H1 (cell line): ENCODE measurements around the gene C19orf38. TPM values are rescaled to one million over a fixed set of nuclear protein-coding genes. Genes with fewer than 3 reads are reported as not detected.

ENCODE experiments used
- CTCF ChIA-PET: fragments of 300-600 bp; sonication (Branson Sonifier 250); formaldehyde crosslinking; loops from one replicate; lab custom pipeline; 2021; ENCODE audit not compliant: partially characterized antibody; lab: Charles Lee
- POLR2A ChIA-PET: fragments of 300-600 bp; sonication (Branson Sonifier 250); formaldehyde crosslinking; loops from one replicate; lab custom pipeline; 2021; ENCODE audit warnings: inconsistent platforms; ENCODE audit not compliant: partially characterized antibody; lab: Charles Lee
- DNase-seq, 2 experiments: peaks; one replicate each; pipeline versions ENCODE4 v3.0.0 to v3.0.0-alpha.2; 2010 to 2022; ENCODE audit warnings: low spot score in 2 of 2, low read depth in 1 of 2, mixed read lengths in 1 of 2
- FAIRE-seq: peaks from 2 replicates; lab custom pipeline; 2011; peaks lifted over from hg19 to GRCh38; lab: Jason Lieb, UNC
- H2AFZ ChIP-seq: 2 replicates; pipeline ENCODE4 v1.8.1; 2012; ENCODE audit warnings: low read length, inconsistent platforms
- H2AK5ac ChIP-seq: 2 replicates; pipeline ENCODE4 v1.6.1; 2013; ENCODE audit warnings: low read depth, low read length
- H2BK120ac ChIP-seq: replicated peaks from 2 replicates; pipeline ENCODE3; 2013; ENCODE audit warnings: low read depth, low read length, inconsistent platforms
- H2BK12ac ChIP-seq: 2 replicates; pipeline ENCODE4 v1.6.1; 2013; ENCODE audit warnings: low read depth, low read length
- H2BK15ac ChIP-seq: 2 replicates; pipeline ENCODE4 v1.6.1; 2013; ENCODE audit warnings: low read length
- H2BK20ac ChIP-seq: 2 replicates; pipeline ENCODE4 v1.6.1; 2013; ENCODE audit warnings: low read length
- H2BK5ac ChIP-seq: 2 replicates; pipeline ENCODE4 v1.6.1; 2013; ENCODE audit warnings: low read depth, low read length
- H3K14ac ChIP-seq: 2 replicates; pipeline ENCODE4 v1.6.1; 2013; ENCODE audit warnings: inconsistent platforms; ENCODE audit not compliant: insufficient read length
- H3K18ac ChIP-seq: 2 replicates; pipeline ENCODE4 v1.6.1; 2013; ENCODE audit warnings: low read length; ENCODE audit errors: extremely low read depth
- H3K23ac ChIP-seq: 2 replicates; pipeline ENCODE4 v1.6.1; 2013; ENCODE audit warnings: inconsistent platforms; ENCODE audit not compliant: insufficient read length
- H3K23me2 ChIP-seq: 2 replicates; pipeline ENCODE4 v1.6.1; 2013; ENCODE audit warnings: low read depth, low read length
- H3K27ac ChIP-seq: 2 replicates; pipeline ENCODE4 v1.6.1; 2011; ENCODE audit warnings: low read depth, low read length, inconsistent platforms
- H3K27me3 ChIP-seq, 4 experiments: replicated peaks in 1 of 4; 1 replicate in 1 of 4; 2 replicates in 3 of 4; pipeline versions ENCODE4 v1.6.1 to v1.8.1; 2011 to 2013; ENCODE audit warnings: low read length in 3 of 4, mild to moderate bottlenecking in 3 of 4, inconsistent platforms in 2 of 4, mixed read lengths in 2 of 4, moderate library complexity in 1 of 4; ENCODE audit not compliant: control insufficient read depth in 3 of 4, insufficient read depth in 3 of 4; ENCODE audit errors: extremely low read depth in 1 of 4
- H3K36me3 ChIP-seq, 4 experiments: 2 replicates each; pipeline versions ENCODE4 v1.6.1 to v1.8.1; 2011 to 2013; ENCODE audit warnings: mild to moderate bottlenecking in 4 of 4, low read length in 3 of 4, moderate library complexity in 2 of 4, control low read depth in 1 of 4, inconsistent platforms in 1 of 4; ENCODE audit not compliant: insufficient read depth in 4 of 4, control insufficient read depth in 2 of 4
- H3K4ac ChIP-seq: replicated peaks from 2 replicates; pipeline ENCODE3; 2013; ENCODE audit warnings: low read length, low read depth, mixed read lengths, inconsistent platforms; ENCODE audit not compliant: insufficient read length
- H3K4me1 ChIP-seq, 4 experiments: replicated peaks in 1 of 4; 1 replicate in 1 of 4; 2 replicates in 3 of 4; pipeline versions ENCODE4 v1.6.1 to v1.8.1; 2011 to 2013; ENCODE audit warnings: low read length in 3 of 4, inconsistent platforms in 2 of 4, mixed read lengths in 1 of 4; ENCODE audit not compliant: insufficient read depth in 4 of 4, control insufficient read depth in 3 of 4
- H3K4me2 ChIP-seq, 2 experiments: 2 replicates each; pipeline versions ENCODE4 v1.6.1 to v1.8.1; 2011 to 2013; ENCODE audit warnings: low read depth in 2 of 2, low read length in 2 of 2, control low read depth in 1 of 2, inconsistent platforms in 1 of 2, mild to moderate bottlenecking in 1 of 2; ENCODE audit not compliant: insufficient read depth in 1 of 2
- H3K4me3 ChIP-seq, 4 experiments: fragments of 200-600, 300-600 bp in 1 of 4; sonication (generic), shearing (Covaris generic), sonication (Bioruptor Twin) in 1 of 4; 2 replicates each; pipeline versions ENCODE4 v1.5.1 to v1.8.1; 2011 to 2016; ENCODE audit warnings: low read length in 4 of 4, low read depth in 3 of 4, control low read depth in 2 of 4, inconsistent platforms in 2 of 4, mild to moderate bottlenecking in 2 of 4, mixed read lengths in 1 of 4, moderate library complexity in 1 of 4; ENCODE audit not compliant: insufficient read depth in 2 of 4; ENCODE audit errors: extremely low read depth in 1 of 4
- H3K56ac ChIP-seq: replicated peaks from 2 replicates; pipeline ENCODE3; 2013; ENCODE audit warnings: low read depth, mild to moderate bottlenecking, mixed read lengths, low read length, inconsistent platforms; ENCODE audit not compliant: insufficient read length
- H3K79me1 ChIP-seq: 2 replicates; pipeline ENCODE4 v1.6.1; 2013; ENCODE audit warnings: low read depth, low read length, control low read depth
- H3K79me2 ChIP-seq, 2 experiments: 2 replicates each; pipeline versions ENCODE4 v1.6.1 to v1.8.1; 2012 to 2013; ENCODE audit warnings: low read length in 2 of 2, mild to moderate bottlenecking in 2 of 2, inconsistent platforms in 1 of 2; ENCODE audit not compliant: insufficient read depth in 2 of 2, control insufficient read depth in 1 of 2
- H3K9ac ChIP-seq, 4 experiments: replicated peaks in 1 of 4; 1 replicate in 1 of 4; 2 replicates in 3 of 4; pipeline versions ENCODE4 v1.6.1 to v1.8.1; 2011 to 2013; ENCODE audit warnings: low read depth in 3 of 4, low read length in 3 of 4, control low read depth in 2 of 4, mild to moderate bottlenecking in 2 of 4, moderate library complexity in 2 of 4, inconsistent platforms in 1 of 4; ENCODE audit errors: extremely low read depth in 1 of 4
- H3K9me3 ChIP-seq, 2 experiments: 2 replicates each; pipeline versions ENCODE4 v1.6.1 to v1.8.1; 2012 to 2013; ENCODE audit warnings: mild to moderate bottlenecking in 2 of 2, moderate library complexity in 2 of 2, control low read depth in 1 of 2, inconsistent platforms in 1 of 2, low read depth in 1 of 2, low read length in 1 of 2, mixed read lengths in 1 of 2; ENCODE audit not compliant: insufficient read depth in 2 of 2
- H4K20me1 ChIP-seq, 2 experiments: replicated peaks in 1 of 2; 2 replicates each; pipeline versions ENCODE3 to v1.8.1; 2011 to 2013; ENCODE audit warnings: inconsistent platforms in 2 of 2, low read length in 2 of 2, mild to moderate bottlenecking in 1 of 2; ENCODE audit not compliant: insufficient read depth in 2 of 2, control insufficient read depth in 1 of 2
- H4K5ac ChIP-seq: 2 replicates; pipeline ENCODE4 v1.6.1; 2013; ENCODE audit warnings: low read length, low read depth, mixed read lengths, inconsistent platforms; ENCODE audit not compliant: insufficient read length
- H4K8ac ChIP-seq: 2 replicates; pipeline ENCODE4 v1.8.0; 2013; ENCODE audit warnings: mild to moderate bottlenecking, moderate library complexity, low read length, inconsistent platforms; ENCODE audit not compliant: insufficient read depth; ENCODE audit errors: extremely low read depth
- H4K91ac ChIP-seq: replicated peaks from 2 replicates; pipeline ENCODE3; 2013; ENCODE audit warnings: low read length, mixed read lengths, inconsistent platforms; ENCODE audit not compliant: insufficient read length
- BACH1 ChIP-seq: IDR thresholded peaks from 2 replicates; pipeline ENCODE4 v1.6.1; 2012; ENCODE audit warnings: low read length, improper control_type of control experiment
- BCL11A ChIP-seq, 2 experiments: IDR thresholded peaks; one replicate each; pipeline ENCODE4 v1.6.1; 2011; ENCODE audit warnings: low read depth in 2 of 2, low read length in 2 of 2, mild to moderate bottlenecking in 2 of 2
- JUN ChIP-seq: IDR thresholded peaks from 2 replicates; pipeline ENCODE4 v1.6.1; 2011; ENCODE audit warnings: low read depth, mild to moderate bottlenecking, improper control_type of control experiment, low read length
- JUND ChIP-seq: IDR thresholded peaks from 2 replicates; pipeline ENCODE4 v1.6.1; 2011; ENCODE audit warnings: mild to moderate bottlenecking, improper control_type of control experiment, low read length
- KDM1A ChIP-seq: fragments of 200-600, 300-600 bp; sonication (generic); IDR thresholded peaks from 2 replicates; pipeline ENCODE4 v1.7.1; 2016; ENCODE audit warnings: mild to moderate bottlenecking, low read length, borderline replicate concordance
- SIRT6 ChIP-seq: IDR thresholded peaks from one replicate; pipeline ENCODE4 v1.7.1; 2012; ENCODE audit warnings: low read length, inconsistent platforms
- WGBS, 2 experiments: shearing (Covaris generic) in 1 of 2; methylation state at CpG; one replicate each; pipeline versions ENCODE4 v1.1.6 to v1.1.7; 2013 to 2015; ENCODE audit warnings: low lambda C conversion rate in 2 of 2, mixed read lengths in 2 of 2, inconsistent platforms in 1 of 2, low coverage in 1 of 2, missing lambda C conversion rate in 1 of 2; ENCODE audit not compliant: insufficient replicate concordance in 2 of 2, insufficient coverage in 1 of 2, insufficient read length in 1 of 2; ENCODE audit errors: extremely low coverage in 1 of 2, missing lambda C conversion rate in 1 of 2; 5-methylcytosine and 5-hydroxymethylcytosine counted together
- polyA plus RNA-seq, 7 experiments: library from polyadenylated mRNA; depleted of rRNA in 3 of 7; stranded (reverse) in 5 of 7; unstranded in 2 of 7; fragments of >200 nt in 5 of 7; fragments of 200-250 nt in 2 of 7; gene quantifications; 1 replicate in 5 of 7; 2 replicates in 1 of 7; 4 replicates in 1 of 7; pipeline versions ENCODE4 v1.2.1 to v1.2.3, GENCODE V29; 2011 to 2013; ENCODE audit warnings: missing spikeins in 2 of 7, mixed read lengths in 2 of 7
- total RNA-seq: library from RNA; stranded (reverse); fragmentation: NEBNext Ultra II Directional; extraction: Animal tissue kit (Norgen Biotek cat#: 25700); gene quantifications from 2 replicates; pipeline ENCODE4 v1.2.1, GENCODE V29; 2021
- TF ChIP-seq, protein P1 (sequence below), 3 experiments: IDR thresholded peaks; 1 replicate in 2 of 3; 2 replicates in 1 of 3; pipeline versions ENCODE4 v1.5.1 to v1.6.1; 2011; ENCODE audit warnings: low read length in 3 of 3, mild to moderate bottlenecking in 3 of 3, inconsistent platforms in 2 of 3, low read depth in 1 of 3, moderate library complexity in 1 of 3; ENCODE audit not compliant: insufficient read depth in 1 of 3; ENCODE audit errors: control extremely low read depth in 1 of 3

C19orf38 gene
- total and polyA plus RNA-seq, 2 of the 8 experiments (the other 6 are each of a cell fraction or from before 2014, with no cell fraction given), result 0.53 TPM; not detected in 1

DNA sequence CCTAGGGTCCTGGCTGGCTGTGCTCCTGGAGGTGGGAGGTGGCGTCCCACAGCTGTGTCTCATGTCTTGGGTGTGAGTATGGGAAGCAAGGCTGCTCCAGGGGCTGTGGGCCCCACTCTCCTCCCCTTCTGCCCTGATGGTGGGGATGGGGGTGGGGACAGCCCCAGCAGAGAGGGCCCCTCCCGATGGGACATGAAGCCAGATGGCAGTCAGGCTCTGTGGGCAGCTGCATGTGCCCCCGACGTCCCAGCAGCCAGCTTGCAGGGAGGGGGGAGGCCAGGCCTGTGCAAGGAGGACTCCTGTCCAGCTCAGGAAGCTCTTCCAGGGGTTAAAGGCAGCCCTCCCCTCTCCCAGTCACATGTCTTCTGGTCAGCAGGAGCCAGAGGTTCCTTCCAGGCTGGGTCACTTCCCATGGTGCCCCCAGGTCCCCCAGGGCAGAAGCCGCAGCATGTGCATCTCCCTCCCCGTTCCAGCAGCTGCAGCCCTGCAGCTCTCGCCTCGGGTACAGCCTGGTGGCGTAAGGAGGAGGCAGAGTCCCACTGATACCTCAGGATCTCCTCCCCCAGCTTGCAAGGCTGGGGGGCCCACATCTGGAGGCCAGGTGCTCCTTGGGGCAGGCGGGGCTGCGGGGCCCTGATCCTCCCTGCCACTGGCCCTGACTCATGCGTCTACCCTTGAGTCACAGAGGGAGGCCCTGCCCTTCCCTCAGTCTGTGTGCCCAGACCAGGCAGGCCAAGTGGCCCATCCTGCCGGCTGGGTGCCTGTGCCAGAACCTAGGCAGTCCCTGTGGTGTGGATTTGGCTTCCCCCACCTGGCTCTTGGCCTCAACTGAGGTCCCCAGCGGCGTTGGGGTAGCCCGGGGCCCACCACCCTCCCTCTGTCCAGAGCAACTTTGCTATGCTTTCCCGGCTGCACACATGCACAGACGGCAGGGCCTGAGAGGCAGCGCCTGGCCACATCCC lies 67.2 kb downstream of the C19orf38 start:
- H3K9ac ChIP-seq, result no peak overlapping the region
- H3K4me2 ChIP-seq, result no peak overlapping the region
- no peak overlapping the region for H2BK12ac ChIP-seq
- no peak overlapping the region for H4K5ac ChIP-seq
- no peak for DNase-seq
- H4K91ac ChIP-seq, result no peak overlapping the region
- H3K56ac ChIP-seq, result no peak overlapping the region
- no peak overlapping the region for H2AFZ ChIP-seq
- TF ChIP-seq JUND, result no peak
- no peak for TF ChIP-seq JUN
- TF ChIP-seq SIRT6, result no peak
- TF ChIP-seq, protein P1, sequence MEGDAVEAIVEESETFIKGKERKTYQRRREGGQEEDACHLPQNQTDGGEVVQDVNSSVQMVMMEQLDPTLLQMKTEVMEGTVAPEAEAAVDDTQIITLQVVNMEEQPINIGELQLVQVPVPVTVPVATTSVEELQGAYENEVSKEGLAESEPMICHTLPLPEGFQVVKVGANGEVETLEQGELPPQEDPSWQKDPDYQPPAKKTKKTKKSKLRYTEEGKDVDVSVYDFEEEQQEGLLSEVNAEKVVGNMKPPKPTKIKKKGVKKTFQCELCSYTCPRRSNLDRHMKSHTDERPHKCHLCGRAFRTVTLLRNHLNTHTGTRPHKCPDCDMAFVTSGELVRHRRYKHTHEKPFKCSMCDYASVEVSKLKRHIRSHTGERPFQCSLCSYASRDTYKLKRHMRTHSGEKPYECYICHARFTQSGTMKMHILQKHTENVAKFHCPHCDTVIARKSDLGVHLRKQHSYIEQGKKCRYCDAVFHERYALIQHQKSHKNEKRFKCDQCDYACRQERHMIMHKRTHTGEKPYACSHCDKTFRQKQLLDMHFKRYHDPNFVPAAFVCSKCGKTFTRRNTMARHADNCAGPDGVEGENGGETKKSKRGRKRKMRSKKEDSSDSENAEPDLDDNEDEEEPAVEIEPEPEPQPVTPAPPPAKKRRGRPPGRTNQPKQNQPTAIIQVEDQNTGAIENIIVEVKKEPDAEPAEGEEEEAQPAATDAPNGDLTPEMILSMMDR (IDR thresholded peaks at IDR 0.05; ENCODE audit: control extremely low read depth in 1 of 3, insufficient read depth in 1 of 3, low read depth in 1 of 3, low read length in 3 of 3), result no peak
- no peak for TF ChIP-seq BACH1
- no peak for TF ChIP-seq BCL11A (IDR thresholded peaks at IDR 0.05; ENCODE audit: low read depth in 2 of 2, low read length in 2 of 2)
- TF ChIP-seq KDM1A, result no peak
- TF ChIP-seq, all 59 proteins: peak for 0
- ChIA-PET POLR2A (interaction anchor here (0.9 to 2.1 kb wide), 5 partner anchors 9 to 43 kb away, joined by 3 to 8 read pairs (median 4); no protein-coding TSS in a partner anchor), CTCF (interaction anchor here (0.9 to 2.2 kb wide), 5 partner anchors 10 to 51 kb away, joined by 3 to 6 read pairs (median 4); no protein-coding TSS in a partner anchor)
- Histone ChIP-seq H3K23me2 (no peaks in the 10 kb centered on the region), H3K4me3 (no peak overlapping the region), H3K79me1 (peaks cover 2% of the 10 kb centered on the region), H2BK5ac (no peak overlapping the region; the same call in 1 of the 2 replicates), H3K9me3 (no peaks in the 10 kb centered on the region), H2BK20ac (no peak overlapping the region), H4K8ac (no peak overlapping the region), H2BK15ac (no peak overlapping the region), H3K27ac (no peak overlapping the region), H2BK120ac (no peak overlapping the region), H3K18ac (no peak overlapping the region), H2AK5ac (no peak overlapping the region), H4K20me1 (peaks cover 3 to 14% of the 10 kb centered on the region in 2 experiments), H3K36me3 (peaks cover 11 to 33% (median 25%) of the 10 kb centered on the region in 4 experiments; a peak in 7 of 8 replicates), H3K23ac (no peak overlapping the region), H3K27me3 (no peaks in the 10 kb centered on the region), H3K4me1 (no peaks in the 10 kb centered on the region; a peak in 2 of 7 replicates), H3K79me2 (no peaks in the 10 kb centered on the region), H3K4ac (no peak overlapping the region), H3K14ac (no peak overlapping the region)
- FAIRE-seq, result no peak
- WGBS, 2 experiments, result 94% methylated on average over 19 of the region's 19 CpGs; no CpG with 5 or more reads in 1 of the 2 experiments
